GM21367 (cell line): ENCODE data around the gene SYNPO.

Source experiments
- ATAC-seq: cut with Tn5 transposase; IDR thresholded peaks from one replicate; pipeline ENCODE4 v1.9.1; 2021; ENCODE audit not compliant: unreplicated experiment

SYNPO gene

GRCh38 chr5:150689120-150689519 lies 48.7 kb downstream of the SYNPO start:
- no peak for ATAC-seq

- no peak for ATAC-seq
These were observed 50.3 kb downstream of the SYNPO start for GRCh38 chr5:150690760-150691159.

- ATAC-seq, result no peak
These were observed 51.8 kb downstream of the SYNPO start for GRCh38 chr5:150692276-150692675.

GRCh38 chr5:150694612-150695011 lies 54.2 kb downstream of the SYNPO start:
- ATAC-seq, result no peak

- no peak for ATAC-seq
These were observed 59.8 kb downstream of the SYNPO start for GRCh38 chr5:150700246-150700593.

- peak; percentile 97 for ATAC-seq
These were observed 60.3 kb downstream of the SYNPO start, which contains the start of gene RBM22 for GRCh38 chr5:150700594-150701377. TSS of gene RBM22 (minus strand) at chr5:150701062. CDS start at chr5:150700985, 77 bp downstream.

GRCh38 chr5:150703762-150704161 lies 63.3 kb downstream of the SYNPO start:
- no peak for ATAC-seq

- no peak for ATAC-seq
These were observed 66.4 kb downstream of the SYNPO start for GRCh38 chr5:150706776-150707390.
